ENCODE data around the gene KRI1. TPM values are rescaled to one million over a fixed set of nuclear protein-coding genes. Genes with fewer than 3 reads are reported as not detected.
"Not testable (repeated sequence)": the region's sequence is repeated elsewhere in the genome, so short reads cannot be mapped to it uniquely, and the experiment has no call there.

KRI1 gene
- total RNA-seq, 6 experiments from 2014 or later = 12.8 to 20.2 (median 17.5) TPM

GRCh38 chr19:10574462-10574861 lies 8.7 kb upstream of the KRI1 start:
- DNase-seq = no peak
- no peak overlapping the region for H3K27ac Mint-ChIP-seq
- H3K4me1 Mint-ChIP-seq (ENCODE audit: low read depth) = peaks cover 15% of the 10 kb centered on the region
- no peaks in the 10 kb centered on the region for H3K9me3 Mint-ChIP-seq
- TF ChIP-seq CTCF (IDR thresholded peaks at IDR 0.05) = no peak
- H3K4me3 Mint-ChIP-seq = no peak overlapping the region
- peaks cover 5% of the 10 kb centered on the region for H3K27me3 Mint-ChIP-seq (ENCODE audit: insufficient read depth)
- H3K36me3 Mint-ChIP-seq (ENCODE audit: low read depth) = 0 out of 2 replicates have a peak, but pooled peaks cover under 1% of the 10 kb centered on the region

- not testable (repeated sequence) for H3K4me3 Mint-ChIP-seq; DNase-seq; H3K36me3 Mint-ChIP-seq (ENCODE audit: low read depth); H3K27me3 Mint-ChIP-seq (ENCODE audit: insufficient read depth); H3K27ac Mint-ChIP-seq; H3K9me3 Mint-ChIP-seq
- peaks cover 19% of the 10 kb centered on the region for H3K4me1 Mint-ChIP-seq (ENCODE audit: low read depth)
Measured at GRCh38 chr19:10573793-10574192, 8.0 kb upstream of the KRI1 start.

GRCh38 chr19:10568826-10569651 lies 3.2 kb upstream of the KRI1 start, which contains the start of gene CDKN2D:
Gene CDKN2D, minus strand, starts transcription at chr19:10568979. Its CDS starts 326 bp downstream, at chr19:10568653.
- peak; percentile 82 for TF ChIP-seq CTCF (IDR thresholded peaks at IDR 0.05)
- H3K4me3 Mint-ChIP-seq = peak within 1 kb of the TSS; percentile 92

GRCh38 chr19:10568062-10568825 lies 2.4 kb upstream of the KRI1 start:
- no peak for TF ChIP-seq CTCF (IDR thresholded peaks at IDR 0.05)
- H3K9me3 Mint-ChIP-seq = no peaks in the 10 kb centered on the region
- peaks cover 8% of the 10 kb centered on the region; the same call in 1 of the 2 replicates for H3K27me3 Mint-ChIP-seq (ENCODE audit: insufficient read depth)
- 0 out of 2 replicates have a peak, but pooled peaks cover 4% of the 10 kb centered on the region for H3K36me3 Mint-ChIP-seq (ENCODE audit: low read depth)
- peak overlapping the region; percentile 92 for H3K4me3 Mint-ChIP-seq
- DNase-seq = no peak
- H3K27ac Mint-ChIP-seq = peak overlapping the region; percentile 79
- H3K4me1 Mint-ChIP-seq (ENCODE audit: low read depth) = peaks cover 47% of the 10 kb centered on the region

More at GRCh38 chr19:10568826-10569651, 3.2 kb upstream of the KRI1 start, which contains the start of gene CDKN2D:
- Mint-ChIP-seq H3K27ac (peak within 1 kb of the TSS; percentile 93), H3K9me3 (no peaks in the 10 kb centered on the region), H3K27me3 (ENCODE audit: insufficient read depth) (peaks cover 8% of the 10 kb centered on the region; the same call in 1 of the 2 replicates), H3K4me1 (ENCODE audit: low read depth) (peaks cover 47% of the 10 kb centered on the region), H3K36me3 (ENCODE audit: low read depth) (0 out of 2 replicates have a peak, but pooled peaks cover 4% of the 10 kb centered on the region)
- peak; percentile 99 for DNase-seq

GRCh38 chr19:10567656-10568055 lies 1.8 kb upstream of the KRI1 start:
- peaks cover 8% of the 10 kb centered on the region; the same call in 1 of the 2 replicates for H3K27me3 Mint-ChIP-seq (ENCODE audit: insufficient read depth)
- H3K4me3 Mint-ChIP-seq = peak overlapping the region; percentile 92
- H3K36me3 Mint-ChIP-seq (ENCODE audit: low read depth) = 0 out of 2 replicates have a peak, but pooled peaks cover 4% of the 10 kb centered on the region
- peak overlapping the region; percentile 79 for H3K27ac Mint-ChIP-seq
- no peak for TF ChIP-seq CTCF (IDR thresholded peaks at IDR 0.05)
- no peaks in the 10 kb centered on the region for H3K9me3 Mint-ChIP-seq
- DNase-seq = no peak
- H3K4me1 Mint-ChIP-seq (ENCODE audit: low read depth) = peaks cover 46% of the 10 kb centered on the region
